Activated naive CD4-positive, alpha-beta T cell treated with Interleukin-2 at 50 U/mL for 16 hours (primary cell): ENCODE measurements around the gene MTX3.

Experiments
- DNase-seq: peaks from one replicate; pipeline ENCODE4 v3.0.0-alpha.2; 2020

The MTX3 gene

GRCh38 chr5:79990598-79991507 lies at the start of gene MTX3:
TSS of gene MTX3 (minus strand) at chr5:79991262. CDS start at chr5:79991238, 24 bp downstream.
- peak; percentile 89 for DNase-seq

GRCh38 chr5:80039650-80040049 lies 48.6 kb upstream of the MTX3 start:
- DNase-seq: no peak

GRCh38 chr5:80037366-80037765 lies 46.3 kb upstream of the MTX3 start:
- no peak for DNase-seq

GRCh38 chr5:80036615-80037014 lies 45.6 kb upstream of the MTX3 start:
- DNase-seq: no peak

DNA sequence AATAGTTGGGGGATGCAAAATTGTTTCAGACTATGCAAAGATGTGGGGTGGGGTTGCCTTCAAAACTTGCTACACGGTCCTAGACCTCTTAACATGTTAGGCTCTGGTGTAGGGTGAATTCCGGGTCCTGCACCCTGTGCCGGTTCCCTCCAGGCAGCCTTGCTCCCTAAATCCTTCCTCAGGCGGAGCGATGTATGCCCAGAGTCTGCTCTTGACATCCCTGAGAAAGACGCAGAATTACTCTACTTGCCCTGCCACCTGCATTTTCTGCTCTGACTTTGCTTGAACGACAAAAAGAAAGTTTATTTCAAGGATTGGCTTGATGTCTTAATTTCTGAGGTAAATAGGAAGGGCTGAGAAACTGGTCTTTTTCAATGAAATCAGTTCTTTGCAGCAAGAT lies 44.8 kb upstream of the MTX3 start:
- no peak for DNase-seq

- DNase-seq: no peak
These were observed 44.1 kb upstream of the MTX3 start, which contains the start of gene THBS4 for GRCh38 chr5:80034962-80035821. TSS of gene THBS4 (plus strand) at chr5:80035348. CDS start at chr5:80035538, 190 bp downstream.

DNA sequence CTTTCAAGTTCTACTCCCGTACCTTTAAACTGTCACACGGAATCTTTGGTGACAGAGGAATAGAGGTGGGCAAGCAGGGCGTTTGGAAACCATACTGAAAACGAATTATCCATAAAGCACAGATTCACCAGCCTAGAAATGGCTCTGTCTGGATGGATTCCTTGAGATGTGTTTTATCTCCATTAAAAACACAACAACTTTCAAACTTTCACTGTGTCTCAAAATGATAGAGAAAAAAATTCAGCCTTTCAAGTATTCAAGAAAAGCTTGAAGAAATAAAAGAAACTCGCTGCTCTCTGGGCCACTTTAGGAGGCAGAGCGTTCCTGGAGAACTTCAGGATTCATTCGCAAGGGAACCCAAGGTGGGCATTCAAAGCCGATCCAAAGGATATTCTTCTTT lies 43.5 kb upstream of the MTX3 start:
- DNase-seq: no peak

GRCh38 chr5:80033513-80033912 lies 42.5 kb upstream of the MTX3 start:
- DNase-seq: no peak

- DNase-seq: no peak
These were observed 40.0 kb upstream of the MTX3 start for GRCh38 chr5:80031109-80031508.

- DNase-seq: no peak
These were observed 35.8 kb upstream of the MTX3 start for GRCh38 chr5:80026841-80027240.

- no peak for DNase-seq
These were observed 34.0 kb upstream of the MTX3 start for GRCh38 chr5:80025069-80025468.

DNA sequence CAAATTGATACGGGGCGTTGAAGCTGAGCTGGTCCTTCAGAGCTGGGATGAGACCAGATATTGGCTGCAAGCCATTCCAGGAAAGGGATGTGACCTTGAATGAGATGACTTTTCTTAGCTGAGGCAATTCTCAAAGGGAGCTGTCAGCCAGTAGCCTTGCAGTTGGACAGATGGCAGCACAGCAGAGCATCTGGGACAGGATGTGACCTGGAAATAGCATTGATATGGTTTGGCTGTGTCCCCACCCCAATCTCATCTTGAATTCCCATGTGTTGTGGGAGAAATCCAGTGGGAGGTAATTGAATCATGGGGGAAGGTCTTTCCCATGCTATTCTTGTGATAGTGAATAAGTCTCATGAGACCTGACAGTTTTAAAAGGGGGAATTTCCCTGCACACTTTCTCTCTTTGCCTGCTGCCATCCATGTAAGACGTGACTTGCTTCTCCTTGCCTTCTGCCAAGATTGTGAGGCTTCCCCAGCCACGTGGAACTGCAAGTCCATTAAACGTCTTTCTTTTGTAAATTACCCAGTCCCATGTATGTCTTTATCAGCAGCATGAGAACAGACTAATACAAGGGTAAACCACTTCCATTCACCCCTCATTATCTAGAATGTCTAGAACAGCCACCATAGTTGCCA lies 19.8 kb upstream of the MTX3 start:
- no peak for DNase-seq

- no peak for DNase-seq
These were observed 18.1 kb upstream of the MTX3 start for GRCh38 chr5:80008995-80009765.

DNA sequence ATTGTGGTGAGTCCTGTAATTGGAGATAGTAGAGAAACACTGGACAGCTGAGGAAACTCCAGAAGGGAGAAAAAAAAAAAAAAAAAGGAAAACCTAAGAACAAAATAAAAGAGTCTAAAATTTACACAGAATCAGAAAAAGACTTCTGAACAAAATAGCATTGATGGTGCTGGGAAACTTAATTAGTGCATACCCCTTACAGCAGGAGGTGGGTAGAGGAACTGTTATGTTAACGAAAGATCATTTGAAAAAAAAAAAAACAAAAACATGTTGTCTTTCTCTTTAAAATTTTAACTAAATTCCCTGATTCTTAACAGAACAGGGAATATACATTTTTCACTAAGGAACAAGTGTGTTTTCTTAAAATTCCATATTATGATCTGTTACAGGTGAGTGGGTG lies 11.6 kb upstream of the MTX3 start:
- no peak for DNase-seq

DNA sequence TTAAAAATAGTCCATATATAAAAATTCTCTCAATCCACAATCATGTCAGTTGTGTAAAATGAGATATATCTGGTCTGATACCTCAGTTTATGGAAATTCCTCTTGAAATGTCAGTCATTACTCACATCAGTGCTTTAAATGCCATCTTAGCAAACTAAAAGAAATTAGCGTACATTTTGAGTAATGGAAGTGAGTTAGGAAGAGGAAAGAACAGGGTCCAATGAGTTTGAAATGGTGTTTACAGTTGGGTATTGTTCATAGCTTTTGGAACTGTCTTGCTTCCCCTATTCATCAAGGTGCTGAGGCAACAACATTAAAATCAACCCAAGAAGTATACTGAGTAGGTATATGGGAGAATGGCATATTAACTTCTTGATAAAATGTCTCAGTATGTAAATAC lies 8.7 kb upstream of the MTX3 start:
- DNase-seq: no peak

GRCh38 chr5:79992891-79993657 lies 2.0 kb upstream of the MTX3 start:
- no peak for DNase-seq

DNA sequence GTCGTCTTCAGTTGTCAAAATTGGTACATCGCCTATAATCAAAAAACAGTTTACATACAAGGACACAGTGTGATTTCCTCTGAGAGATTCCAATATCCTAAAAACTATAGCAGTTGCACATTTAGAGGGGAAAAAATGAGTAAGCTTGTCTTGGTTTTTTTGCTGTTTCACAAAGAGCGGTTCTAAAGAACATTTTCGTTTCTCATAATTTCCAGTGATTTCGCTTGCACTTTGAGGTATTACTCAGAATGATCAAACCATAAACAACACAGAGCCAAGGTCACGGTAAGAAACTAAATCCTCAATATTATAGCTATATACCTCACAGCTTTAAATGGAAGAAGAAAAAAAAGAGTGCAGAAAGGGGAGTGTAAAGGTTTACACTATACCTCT lies 861 bp downstream of the MTX3 start:
- DNase-seq: no peak

DNA sequence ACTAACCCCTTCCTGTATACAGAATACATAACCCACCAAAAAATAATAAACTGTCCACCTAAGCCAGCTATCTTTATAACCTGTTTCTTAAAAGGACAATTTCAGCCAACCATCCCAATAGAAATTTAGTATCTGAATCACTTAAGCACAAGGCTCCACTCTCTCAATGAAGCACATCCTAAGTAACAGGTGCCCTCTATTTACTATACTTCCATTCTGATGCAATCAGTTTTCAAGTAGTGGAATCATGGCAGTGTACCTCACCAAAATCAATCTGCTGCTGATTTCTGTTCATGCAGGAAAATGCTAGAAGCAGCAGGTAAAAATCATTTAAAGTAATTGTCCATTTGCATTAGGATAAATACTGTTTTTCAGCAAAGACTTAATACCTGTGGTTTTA lies 4.8 kb downstream of the MTX3 start:
- no peak for DNase-seq

DNA sequence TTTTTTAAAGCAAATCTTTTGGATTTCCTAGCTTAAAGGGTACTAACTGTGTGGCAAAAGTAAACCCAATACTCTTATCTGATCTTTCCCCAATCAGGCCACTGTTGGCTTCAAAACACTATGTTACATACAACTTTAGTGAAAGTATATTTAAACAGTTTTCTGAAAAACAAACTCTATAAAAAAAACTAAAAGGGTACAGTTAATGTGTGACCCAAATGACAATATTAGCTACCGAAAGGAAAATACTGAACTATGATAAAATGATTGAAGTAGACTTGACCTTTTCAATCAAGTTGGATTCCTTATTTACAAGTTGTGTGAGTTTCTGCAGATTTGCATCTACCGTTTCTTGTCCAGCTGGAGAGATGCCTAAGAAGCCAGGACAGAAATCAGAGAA lies 5.8 kb downstream of the MTX3 start:
- no peak for DNase-seq

DNA sequence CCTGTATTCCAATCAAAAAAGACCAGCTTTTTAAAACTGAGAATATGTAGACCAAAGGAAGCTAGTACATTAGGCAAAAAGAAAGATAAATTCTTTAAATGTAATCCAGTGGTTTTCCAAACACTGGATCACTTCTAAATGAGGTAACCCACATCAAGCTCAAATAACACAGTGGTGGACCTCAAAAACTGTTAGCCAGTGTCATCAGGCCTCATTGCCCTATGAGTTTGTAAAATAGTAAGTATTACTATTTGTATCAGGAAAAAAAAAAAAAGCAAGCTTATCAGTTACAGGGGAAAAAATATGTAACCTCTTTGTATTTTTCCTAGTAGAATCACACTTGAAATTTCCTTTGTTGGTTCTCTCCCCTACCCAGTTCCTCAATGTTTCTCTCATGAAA lies 6.7 kb downstream of the MTX3 start:
- no peak for DNase-seq

GRCh38 chr5:79983618-79984017 lies 7.4 kb downstream of the MTX3 start:
- no peak for DNase-seq

DNA sequence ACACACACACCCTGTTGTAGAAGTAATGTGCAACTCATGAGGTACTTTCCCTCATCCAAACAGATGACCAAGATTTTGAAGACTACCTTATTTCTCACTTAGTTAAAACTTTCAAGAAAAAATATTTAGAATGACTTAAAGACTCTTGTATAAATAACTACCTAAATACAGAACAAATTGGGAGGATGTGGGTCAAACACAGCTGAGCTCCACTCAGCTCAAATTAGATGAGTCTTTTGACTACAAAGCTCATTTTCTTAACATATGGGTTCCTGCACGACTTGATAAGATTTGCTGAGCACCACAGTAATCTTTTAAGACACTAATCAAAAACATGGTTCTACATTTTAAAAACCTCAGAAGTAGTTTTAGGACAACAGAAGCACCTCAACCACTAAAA lies 8.9 kb downstream of the MTX3 start:
- DNase-seq: no peak
